ENCODE measurements around the gene SLC35F4.

DNA sequence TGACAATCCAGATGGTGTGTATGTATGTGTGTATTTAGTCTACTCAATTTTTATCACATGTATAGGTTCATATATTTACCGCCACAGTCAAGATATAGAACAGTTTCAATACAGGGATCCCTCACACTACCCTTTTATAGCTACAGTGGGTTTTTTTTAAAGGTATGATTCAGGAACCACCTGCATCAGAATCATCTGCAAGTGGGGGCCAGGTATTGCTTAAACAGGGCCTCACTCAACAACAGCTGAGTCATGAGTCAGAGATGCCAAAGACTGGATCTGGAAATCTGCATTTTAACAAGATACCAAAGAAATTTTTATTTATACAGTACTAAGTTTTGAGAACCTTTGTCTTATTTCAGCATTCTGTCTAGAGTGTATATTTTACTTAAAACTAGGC, 117.6 kb downstream of the SLC35F4 start:
- TF ChIP-seq, protein P1, sequence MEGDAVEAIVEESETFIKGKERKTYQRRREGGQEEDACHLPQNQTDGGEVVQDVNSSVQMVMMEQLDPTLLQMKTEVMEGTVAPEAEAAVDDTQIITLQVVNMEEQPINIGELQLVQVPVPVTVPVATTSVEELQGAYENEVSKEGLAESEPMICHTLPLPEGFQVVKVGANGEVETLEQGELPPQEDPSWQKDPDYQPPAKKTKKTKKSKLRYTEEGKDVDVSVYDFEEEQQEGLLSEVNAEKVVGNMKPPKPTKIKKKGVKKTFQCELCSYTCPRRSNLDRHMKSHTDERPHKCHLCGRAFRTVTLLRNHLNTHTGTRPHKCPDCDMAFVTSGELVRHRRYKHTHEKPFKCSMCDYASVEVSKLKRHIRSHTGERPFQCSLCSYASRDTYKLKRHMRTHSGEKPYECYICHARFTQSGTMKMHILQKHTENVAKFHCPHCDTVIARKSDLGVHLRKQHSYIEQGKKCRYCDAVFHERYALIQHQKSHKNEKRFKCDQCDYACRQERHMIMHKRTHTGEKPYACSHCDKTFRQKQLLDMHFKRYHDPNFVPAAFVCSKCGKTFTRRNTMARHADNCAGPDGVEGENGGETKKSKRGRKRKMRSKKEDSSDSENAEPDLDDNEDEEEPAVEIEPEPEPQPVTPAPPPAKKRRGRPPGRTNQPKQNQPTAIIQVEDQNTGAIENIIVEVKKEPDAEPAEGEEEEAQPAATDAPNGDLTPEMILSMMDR (IDR thresholded peaks at IDR 0.05 in 8 of 11, conservative IDR thresholded peaks at IDR 0.05 in 3 of 11) = no peak
- TF ChIP-seq POLR2A (IDR thresholded peaks at IDR 0.05) = no peak
